NCI-H2107 (cell line): ENCODE results near the gene IQCN.
A peak's percentile ranks its signal among the peaks of the same experiment; 100 is the strongest.

Experiments used
- DNase-seq: peaks from one replicate; lab custom pipeline; 2025; lab: John Stamatoyannopoulos, UW

The IQCN gene

DNA sequence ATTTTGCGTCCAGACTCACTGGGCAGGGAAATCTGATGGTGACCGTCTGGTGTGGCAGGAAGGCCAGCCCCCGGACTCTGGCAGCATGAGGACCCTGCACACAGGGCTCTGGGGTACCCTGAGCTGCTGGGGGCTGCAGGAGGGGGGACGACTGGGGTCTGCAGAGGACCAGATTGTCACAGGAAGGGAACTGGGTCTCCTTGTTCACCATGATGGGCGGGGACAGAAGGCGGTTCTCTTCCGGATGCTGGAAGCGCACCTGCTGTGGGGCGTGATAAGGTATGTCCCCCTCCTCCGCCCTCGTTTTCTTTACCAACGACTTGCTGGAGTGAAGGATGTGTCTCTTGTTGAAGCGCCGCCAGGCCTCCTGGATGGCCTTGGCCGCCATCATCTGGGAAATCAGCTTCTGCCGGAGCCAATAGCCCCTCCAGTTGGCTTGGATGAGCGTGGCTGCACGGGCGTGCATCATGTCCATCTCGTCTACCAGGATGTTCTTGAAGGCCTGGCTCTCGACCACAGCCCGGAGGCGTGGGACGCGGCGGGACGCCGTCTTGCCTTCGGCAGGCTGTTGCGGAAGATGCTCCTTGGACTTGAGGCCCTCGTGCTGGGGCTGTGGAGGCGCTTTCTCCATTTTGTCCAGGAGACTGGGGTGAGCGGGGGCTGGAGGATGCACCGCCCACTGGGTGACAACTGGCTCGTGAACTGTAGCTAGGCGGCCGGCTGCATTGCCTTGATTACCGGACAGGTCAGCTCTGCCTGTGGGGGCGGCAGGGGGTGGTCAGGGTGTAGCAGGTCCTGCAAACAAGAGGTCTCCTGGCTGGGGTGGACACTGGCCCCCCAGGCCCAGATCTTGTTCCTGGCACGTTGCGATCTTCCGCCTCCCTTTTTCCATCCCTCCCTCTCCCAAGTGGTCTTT is 7.2 kb downstream of the IQCN start:
- DNase-seq: no peak

DNA sequence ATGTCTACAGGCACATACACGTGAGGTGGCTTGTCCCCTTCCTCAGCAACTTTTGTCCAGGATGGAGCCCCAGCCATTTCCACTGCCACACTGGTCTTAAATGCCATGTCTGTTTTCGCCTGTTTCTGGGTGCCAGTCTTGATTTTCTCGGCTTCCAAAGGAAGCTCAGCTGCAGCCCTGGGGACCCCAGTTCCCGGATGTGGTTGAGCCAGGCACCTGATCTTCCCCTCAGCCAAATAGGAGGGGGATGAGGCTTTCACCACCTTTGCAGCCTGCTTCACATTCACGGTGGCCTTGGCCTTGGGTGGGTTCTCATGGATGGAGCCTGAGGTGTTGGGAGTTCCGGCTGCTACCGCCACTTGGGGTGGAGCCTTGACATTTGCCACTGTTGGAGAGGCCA is 8.7 kb downstream of the IQCN start:
- no peak for DNase-seq

DNA sequence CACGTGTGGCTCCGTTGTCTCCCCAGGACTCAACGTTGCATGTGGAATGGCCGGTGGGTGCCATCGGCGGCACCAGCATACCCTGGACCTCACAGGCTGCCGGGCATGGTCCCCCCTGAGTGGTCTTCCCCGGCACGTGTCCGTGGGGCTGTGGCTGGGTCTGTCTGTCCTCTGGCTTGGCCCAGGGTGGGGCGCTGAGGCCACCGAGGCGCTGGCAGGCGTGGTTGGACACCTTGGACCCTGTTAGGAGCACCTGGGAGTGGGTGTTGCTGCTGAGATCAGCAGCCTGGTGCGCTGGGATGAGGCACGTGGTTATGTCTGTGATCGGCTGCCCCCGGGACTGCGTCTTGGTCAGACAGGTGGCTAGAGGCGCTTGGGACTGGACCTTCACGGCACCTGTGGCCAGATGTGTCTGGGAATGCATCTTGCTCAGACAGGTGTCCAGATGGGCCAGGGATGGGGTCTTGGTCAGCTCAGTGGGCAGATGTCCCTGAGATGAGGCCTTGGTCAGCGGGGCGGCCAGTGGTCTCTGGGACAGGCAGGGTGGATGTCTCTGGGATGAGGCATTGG is 9.2 kb downstream of the IQCN start:
- no peak for DNase-seq

DNA sequence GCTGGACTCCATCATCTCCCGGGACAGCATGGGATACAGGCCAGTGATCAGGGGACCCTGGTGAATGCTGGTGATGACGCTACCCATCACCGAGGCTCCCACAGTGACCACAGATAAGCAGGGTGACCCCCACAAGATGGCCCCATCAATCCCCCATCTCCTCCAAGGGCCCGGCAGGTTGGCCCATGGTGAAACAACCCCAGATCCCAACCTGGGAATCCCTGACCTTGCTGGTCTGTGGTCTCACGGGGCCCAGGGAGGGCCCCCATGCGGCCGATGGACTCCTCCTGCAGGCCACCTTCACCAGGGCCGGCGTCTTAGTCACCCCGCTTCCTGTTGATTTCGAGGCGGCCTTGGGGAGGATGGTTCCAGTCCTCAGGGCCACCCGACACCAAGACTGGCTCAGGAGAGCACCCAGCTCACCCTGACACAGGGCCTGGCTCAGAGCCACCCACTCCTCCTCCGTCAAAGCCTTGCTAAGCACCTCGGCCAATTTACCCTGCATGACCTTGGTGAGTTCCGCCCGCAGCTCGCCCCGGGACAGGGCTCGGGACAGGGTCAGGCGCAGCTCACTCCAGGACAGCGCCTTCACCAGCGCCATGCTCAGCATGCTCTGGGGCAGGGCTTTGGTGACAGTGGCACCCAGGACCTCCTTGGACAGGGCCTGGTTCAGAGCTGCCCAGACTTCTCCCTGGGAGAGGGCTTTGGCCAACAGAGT is 10.0 kb downstream of the IQCN start:
- no peak for DNase-seq

DNA sequence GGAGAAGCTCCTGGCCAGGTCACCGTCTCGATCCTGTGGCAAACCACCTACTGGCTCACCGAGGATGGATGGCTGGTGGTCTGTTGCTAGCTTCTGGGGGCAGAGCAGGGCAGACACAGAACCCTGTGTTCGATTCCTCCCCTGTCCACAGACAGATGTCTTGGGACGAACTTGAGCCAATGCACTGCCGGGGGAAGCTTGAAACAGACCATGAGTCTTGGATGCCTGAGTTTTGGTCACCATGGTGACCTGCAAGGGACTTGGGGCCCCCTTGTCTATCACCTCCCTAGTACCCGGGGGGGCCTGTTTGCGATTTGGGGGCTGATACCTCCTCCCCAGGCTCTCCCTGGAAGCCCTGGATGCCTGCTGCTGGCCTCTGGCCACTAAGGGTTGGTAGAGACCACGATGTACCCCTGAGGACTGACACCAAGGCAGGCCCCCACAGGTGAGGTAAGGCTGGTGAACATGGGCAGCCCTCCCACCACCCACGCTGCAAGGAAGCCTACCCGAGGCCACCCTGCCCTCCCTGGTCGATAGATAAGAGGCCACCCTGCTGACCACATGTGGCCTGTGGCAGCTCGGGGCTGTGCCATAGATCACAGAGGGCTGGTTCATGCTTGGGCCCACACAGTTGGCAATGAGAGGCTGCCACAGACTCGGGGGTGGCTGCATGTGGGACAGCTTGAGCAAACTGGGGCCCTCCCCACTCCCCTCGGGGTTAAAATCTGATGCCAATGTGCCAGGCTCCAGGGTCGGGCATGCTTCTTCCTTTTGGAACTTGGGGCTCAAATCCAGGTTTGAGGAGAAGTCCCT is 10.7 kb downstream of the IQCN start:
- DNase-seq: no peak

DNA sequence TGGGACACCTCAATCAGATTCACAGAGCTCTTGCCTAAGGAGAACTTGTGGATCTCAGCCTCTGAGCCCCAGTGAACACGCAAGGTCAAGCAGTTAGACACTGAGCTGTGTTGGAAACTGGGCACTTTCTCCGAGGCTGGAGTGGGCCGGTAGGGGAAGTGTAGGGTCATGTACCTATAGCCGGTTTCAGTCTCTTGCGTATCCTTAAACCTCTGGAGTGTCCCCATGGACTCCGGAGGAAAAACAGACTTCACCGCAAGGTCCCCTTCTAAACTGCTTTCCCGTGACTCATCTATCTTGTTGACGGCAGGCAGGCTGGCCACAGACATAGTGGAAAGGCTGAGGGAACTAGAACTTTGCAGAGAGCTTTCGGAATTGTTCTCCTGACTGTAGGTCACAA is 11.3 kb downstream of the IQCN start:
- no peak for DNase-seq

DNA sequence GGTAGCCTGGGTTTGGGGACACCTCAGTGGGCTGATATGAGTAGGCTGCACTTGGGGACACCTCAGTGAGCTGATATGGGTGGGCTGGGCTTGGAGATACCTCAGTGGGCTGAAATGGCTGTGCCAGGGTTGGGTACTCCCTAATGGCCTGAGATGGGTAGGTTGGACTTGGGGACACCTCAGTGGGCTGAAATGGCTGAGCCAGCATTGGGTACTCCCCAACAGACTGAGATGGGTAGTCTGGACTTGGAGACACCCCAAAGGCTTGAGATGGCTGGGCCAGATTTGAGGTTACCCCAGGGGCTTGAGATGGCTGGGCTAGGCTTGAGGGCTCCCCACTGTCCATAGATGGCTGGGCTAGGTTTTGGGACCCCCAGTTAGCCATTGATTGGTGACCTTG is 12.1 kb downstream of the IQCN start:
- DNase-seq: no peak

DNA sequence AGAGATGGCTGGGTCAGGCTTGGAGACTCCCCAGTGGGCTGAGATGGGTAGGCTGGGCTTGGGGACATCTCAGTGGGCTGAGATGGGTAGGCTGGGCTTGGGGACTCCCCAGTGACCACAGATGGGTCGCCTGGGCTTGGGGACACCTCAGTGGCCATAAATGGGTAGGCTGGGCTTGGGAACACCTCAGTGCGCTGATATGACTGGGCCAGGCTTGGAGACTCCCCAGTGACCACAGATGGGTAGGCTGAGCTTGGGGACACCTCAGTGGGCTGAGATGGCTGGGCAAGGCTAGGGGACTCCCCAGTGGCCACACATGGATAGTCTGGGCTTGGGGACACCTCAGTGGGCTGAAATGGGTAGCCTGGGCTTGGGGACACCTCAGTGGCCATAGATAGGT is 12.8 kb downstream of the IQCN start:
- no peak for DNase-seq

DNA sequence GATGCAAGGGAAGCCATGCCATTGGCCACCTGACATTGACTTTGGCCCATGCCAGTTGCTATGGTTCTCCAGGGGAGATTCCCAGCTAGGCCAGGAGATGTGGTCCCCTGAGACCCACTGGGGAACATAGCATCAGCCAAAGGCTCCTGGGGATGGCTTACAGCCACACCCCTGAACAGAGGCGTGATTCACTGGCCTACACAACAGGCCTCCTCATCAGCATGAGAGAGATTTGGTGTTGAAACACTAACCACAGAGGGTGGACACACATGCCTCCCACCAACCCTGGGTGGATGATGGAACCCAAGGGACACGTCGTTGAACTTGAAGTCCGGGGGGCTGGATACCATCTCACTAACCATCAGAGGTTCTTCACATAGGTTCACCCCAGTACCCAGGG is 14.4 kb downstream of the IQCN start:
- no peak for DNase-seq

DNA sequence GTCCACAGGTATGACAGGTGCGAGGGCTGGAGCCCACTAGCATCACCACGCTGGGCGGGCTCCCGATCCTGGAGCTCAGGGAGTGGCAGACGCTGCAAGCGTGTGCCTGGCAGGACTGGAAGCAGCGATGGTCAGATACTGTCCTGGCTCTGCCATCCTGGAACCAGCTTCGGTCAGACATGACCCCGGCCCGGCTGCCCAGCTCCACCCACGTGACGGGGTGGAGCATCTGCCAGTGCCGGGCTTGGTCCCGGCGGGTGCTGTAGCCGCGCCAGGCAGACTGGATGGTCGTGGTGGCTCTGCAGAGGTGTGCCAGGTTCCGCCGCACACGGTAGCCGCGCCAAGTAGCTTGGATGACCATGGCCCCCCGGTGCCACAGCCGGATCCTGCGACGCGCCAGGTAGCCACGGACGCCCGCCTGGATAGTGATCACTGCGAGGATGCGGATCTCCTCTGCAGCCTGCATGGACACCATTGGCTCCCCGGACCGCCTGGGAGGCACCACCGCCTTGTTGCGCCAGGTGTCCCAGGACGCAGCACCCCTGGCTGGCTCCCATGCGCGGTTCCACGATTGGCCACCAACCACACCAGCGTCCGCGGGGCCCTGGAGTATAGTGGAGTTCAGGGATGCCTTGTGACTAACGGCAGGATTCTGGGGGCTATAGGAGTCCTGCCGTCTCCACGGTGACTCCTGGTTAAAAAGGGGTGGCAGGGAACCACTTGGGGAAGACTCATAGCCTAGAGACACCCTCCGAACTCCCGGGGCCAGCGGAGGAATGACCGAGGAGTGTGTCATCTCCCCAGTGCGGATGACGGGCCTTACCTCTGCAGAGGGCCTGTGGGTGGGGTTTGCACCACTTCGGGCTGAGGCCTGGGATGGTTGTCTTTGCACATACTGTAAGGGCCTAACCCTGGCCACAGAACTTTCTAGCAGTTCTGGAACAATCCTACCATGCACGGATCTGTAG is 16.5 kb downstream of the IQCN start:
- DNase-seq: no peak

DNA sequence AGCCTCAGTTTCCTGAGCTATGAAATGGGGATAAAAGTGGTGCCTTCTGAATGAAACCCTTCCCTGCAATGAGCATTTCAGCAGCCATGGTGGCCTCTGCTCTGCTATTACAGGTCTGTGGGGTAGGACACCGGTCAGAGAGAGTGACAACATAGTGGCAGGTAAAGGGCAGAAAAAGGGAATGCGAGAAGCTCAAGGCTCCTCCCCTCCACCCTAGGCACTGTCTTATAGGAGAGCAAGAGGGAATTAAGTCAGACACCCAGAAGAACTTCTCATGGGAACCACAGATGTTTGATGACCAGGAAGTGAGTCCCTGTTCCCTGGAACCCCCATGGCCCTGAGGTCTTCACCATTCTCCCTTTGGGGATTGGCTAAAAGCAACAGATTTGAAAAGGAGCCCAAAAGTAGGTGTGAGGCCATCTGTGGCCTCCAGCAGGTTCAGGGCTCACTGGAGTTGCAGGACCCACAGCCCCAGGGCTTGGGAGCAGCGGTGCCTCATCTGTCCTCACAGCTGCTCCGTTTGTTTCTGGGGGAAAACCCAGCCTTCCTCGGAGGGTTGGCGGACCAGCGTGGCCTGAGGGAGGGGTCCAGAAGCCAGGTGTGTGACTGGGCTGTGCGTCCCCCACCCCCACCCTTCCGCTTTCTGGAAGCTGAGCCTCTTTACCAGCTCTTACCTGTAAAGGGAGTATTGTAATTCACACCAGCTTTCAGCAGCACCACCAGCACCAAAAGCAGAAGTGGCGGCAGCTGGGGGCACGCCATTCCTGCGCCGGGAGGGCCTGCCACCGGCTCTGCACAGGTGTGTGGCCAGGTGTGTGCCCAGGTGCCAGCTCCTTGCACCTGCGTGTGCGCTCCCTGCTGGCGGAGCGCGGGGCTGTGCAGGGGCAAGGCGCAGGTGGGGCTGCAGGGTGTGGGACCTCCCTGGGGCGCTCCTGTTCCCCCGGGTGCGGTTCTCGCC is 19.4 kb downstream of the IQCN start:
- DNase-seq: peak; percentile 58

DNA sequence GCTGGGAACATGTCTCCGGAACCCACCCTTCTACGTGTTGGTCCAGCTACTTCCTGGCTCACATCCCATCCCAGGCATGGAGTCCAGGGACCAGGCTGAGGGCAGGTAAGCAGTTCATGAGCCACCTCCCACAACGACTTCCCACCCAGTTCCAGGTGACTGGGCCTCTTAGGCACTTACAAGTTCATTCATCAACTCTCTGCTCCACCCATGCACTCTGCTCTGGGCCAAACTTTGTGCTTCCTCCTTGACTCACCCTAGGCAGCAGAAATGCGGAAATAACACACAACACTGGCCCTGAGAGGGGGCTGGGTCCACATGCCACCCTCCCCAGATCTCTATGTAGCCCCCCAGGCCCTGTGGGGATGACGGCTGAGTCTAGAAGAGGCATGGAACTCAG is 20.5 kb downstream of the IQCN start:
- DNase-seq: no peak

DNA sequence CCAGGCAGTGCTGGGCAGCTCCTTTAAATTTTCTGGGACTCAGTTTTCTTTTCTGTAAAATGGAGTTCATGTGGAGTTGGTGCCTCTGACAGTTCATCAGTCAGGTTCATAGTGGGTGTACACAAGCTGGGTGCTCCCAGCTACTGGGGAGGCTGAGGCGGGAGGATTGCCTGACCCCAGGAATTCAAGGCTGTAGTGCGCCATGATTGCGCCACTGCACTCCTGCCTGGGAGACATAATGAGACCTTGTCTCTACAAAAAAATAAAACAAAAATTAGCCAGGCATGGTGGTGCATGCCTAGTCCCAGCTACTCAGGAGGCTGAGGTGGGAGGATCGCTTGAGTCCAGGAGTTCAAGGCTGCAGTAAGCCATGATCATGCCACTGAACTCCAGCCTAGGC is 21.1 kb downstream of the IQCN start:
- DNase-seq: no peak

DNA sequence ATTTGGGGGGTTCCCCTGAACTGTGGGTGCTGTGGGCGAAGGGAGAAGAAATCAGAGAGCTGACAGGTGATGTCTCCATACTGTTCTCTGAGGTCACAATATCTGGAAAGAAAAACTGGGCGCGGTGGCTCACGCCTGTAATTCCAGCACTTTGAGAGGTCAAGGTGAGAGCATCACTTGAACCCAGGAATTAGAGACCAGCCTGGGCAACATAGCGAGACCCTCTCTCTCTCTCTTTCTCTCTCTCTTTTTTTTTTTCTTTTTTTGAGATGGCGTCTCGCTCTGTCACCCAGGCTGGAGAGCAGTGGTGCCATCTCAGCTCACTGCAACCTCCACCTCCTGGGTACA is 21.9 kb downstream of the IQCN start:
- no peak for DNase-seq

DNA sequence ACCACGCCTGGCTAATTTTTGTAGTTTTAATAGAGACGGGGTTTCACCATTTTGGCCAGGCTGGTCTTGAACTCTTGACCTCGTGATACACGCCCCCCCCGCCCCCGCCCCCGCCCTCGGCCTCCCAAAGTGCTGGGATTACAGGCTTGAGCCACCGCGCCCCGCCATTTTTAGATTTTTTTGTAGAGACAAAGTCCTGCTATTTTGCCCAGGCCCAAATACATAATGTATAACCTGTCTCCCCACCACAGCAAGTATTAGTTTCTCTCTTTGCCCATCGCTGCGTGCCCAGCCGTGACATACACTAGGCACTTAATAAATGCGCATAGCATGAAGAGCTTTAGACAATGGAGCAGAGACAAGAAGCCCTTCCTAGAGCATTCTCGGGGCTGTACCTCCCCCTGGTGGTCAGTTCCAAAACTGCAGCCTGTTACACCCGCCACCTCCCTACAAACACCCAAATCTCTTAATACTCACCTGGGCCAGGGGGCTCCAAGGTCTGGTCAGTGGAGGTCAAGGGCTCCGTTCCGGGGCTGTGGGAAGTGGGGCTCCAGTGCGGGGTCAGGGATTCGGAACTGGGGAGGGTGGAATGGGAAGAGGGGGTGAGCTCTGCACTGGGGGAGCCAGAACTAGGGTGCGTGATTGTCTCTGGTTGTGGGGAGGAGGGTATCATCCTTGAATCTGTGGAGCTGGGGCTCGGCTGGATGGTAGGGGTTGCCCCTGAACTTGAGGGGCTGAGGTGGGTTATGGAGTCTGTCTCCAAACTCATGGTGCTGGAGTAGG is 22.5 kb downstream of the IQCN start:
- DNase-seq: peak; percentile 17

DNA sequence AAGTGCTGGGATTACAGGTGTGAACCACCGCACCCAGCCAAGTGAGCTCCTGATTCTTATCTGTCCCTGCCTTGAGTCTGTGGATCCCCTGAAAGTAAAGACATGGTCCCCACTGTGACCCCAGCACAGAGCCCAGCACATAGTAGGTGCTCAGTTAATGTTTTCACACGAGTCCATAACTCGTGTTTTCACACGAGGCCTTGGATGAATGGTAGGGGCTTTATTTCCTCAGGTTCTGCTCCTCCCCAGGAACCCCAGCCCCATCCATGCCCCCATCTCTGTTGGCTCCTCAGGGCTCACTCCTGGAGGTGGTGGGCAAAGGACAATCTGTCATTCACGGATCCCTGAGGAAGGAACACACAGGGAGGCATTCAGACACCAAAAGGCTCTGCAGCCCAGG is 24.4 kb downstream of the IQCN start:
- no peak for DNase-seq

DNA sequence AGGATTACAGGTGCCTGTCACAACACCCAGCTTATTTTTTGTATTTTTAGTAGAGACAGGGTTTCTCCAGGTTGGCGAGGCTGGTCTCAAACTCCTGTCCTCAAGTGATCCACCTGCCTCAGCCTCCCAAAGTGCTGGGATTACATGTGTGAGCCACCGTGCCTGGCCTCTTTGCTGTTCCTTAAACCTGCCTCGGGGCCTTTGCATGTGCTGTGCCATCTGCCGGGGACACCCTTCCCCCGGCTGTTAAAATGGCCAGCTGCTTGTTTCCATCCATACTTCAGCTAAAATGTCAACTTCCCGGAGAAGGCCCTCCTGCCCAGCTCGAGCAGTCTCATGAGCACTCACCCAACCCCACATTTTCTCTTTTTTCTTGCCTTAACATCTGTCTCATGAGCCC is 29.0 kb downstream of the IQCN start:
- DNase-seq: no peak

DNA sequence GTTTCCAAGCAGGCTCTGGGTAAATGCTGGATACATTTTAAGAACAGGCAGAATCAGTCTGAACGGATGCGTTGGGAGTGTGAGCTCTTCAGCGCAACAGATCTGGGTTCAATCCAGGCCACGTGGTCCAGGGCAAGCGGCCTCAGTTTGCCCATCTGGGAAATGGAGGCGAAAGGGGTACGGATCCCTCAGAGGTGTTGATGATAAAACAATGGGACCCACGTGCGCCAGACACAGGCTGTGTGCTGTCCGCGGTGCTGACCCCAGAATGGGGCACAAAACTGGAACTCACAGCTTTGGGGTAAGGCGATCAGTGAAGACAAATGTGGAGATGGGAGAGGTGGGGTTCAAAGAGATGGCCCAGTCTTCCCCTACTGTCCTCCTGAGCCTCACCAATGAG is 34.9 kb downstream of the IQCN start:
- no peak for DNase-seq

DNA sequence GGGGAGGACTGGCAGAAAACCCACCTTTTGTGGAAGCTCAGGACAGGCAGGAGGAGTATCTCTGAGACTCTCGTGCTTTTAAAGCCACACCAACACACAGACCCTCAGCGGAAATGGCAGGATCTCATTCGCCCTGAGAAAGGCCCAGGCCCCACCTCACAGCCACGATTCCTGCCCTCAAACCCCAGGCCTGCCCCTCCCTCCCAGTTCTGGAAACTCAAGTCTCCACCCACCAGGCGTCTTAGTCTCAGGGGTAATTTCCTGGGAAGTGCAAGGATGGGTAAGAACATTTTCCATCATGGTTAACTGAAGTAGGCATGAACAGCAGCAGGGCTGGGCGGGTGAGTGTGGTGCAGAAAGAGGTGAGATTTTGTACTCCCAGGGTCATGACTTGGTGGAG is 40.1 kb downstream of the IQCN start:
- no peak for DNase-seq
